Limb (tissue), 2 donors: ENCODE measurements around the gene OSBPL5.
"Not testable (repeated sequence)": the region's sequence is repeated elsewhere in the genome, so short reads cannot be mapped to it uniquely, and the experiment has no call there.

Source experiments
- DNase-seq, 2 donors: peaks; one replicate each; pipeline ENCODE4 v3.0.0-alpha.2; 2016; ENCODE audit errors: extremely low spot score in 2 of 2

The OSBPL5 gene

DNA sequence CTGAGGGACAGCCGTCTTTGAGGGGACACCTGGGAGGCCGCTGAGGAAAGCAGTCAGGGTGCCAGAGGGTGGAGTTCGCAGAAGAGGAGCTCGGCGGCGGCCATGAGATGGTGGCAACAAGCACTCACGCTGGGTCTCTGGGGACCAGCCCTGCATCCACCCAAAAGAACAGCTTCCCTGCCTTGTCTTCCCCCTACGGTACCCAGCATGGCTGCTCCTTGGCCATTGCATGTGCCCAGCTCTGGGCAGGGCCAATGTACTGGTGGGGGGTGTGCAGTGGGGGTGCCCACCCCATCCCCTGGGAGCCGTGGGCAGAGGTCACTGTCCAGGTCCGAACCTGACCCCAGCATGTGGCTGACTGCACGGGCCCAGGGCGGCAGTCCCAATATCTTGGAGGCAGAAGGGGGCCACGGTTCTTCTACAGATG, 42.3 kb downstream of the OSBPL5 start:
- peak in 1 of 2 donors; percentile 31 for DNase-seq

DNA sequence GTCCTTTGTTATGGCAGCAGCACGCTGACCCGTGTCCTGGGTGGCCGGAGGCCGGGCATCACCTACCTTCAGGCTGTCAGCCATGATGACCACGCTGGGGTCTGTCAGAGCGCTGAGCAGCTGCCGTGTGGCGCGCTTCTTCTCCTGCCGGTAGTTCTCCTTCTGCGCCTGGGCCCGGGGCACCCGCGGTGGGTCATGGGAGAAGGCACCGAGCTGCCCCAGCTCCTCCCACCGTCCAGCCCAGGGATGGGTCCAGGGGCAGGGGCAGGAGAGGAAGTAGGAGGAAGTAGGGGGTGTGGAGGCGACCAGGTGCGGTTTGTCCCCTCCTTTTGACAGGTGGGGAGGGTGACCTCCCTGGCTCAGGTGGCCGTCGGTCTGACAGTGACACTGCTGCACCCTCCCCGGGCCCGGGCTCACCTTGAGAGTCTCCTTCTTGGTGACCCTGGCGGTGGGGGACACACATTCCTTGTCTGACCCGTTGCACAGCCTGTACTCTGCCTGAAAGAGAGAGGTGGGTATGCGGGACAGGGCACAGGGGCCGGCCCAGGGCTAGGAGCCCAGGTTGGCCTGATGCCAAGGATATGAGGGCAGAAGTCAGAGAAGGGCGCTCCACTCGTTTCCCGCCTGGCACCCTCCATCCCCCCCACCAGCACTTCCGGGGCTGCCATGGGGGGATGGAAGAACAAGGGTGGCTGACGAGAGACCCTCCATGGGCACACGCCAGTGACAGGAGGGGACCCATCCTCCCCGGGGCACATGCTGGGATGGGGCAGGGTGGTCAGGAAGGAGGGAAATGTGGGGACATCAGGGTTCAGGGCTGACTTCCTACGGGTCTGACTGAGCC, 43.0 kb downstream of the OSBPL5 start:
- peak in 1 of 2 donors; percentile 23 for DNase-seq

DNA sequence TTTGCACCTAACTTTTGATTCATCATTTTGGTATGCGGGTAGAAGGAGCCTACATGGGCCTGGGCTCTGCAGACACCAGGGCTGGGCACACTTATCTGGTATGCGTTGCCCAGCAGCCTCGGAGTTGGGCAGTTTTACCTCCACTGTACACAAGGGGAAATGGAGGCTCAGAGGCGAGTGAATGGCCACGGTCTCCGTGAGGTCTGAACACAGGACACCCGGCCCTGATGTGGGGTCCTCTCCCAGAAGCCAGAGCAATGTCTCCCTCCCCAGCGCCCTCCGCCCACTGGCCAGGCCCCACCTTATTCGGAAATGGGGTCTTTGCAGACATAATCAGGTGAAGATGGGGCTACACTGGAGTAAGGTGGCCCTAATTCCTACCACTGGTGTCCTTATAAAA, 43.7 kb downstream of the OSBPL5 start:
- DNase-seq = no peak

DNA sequence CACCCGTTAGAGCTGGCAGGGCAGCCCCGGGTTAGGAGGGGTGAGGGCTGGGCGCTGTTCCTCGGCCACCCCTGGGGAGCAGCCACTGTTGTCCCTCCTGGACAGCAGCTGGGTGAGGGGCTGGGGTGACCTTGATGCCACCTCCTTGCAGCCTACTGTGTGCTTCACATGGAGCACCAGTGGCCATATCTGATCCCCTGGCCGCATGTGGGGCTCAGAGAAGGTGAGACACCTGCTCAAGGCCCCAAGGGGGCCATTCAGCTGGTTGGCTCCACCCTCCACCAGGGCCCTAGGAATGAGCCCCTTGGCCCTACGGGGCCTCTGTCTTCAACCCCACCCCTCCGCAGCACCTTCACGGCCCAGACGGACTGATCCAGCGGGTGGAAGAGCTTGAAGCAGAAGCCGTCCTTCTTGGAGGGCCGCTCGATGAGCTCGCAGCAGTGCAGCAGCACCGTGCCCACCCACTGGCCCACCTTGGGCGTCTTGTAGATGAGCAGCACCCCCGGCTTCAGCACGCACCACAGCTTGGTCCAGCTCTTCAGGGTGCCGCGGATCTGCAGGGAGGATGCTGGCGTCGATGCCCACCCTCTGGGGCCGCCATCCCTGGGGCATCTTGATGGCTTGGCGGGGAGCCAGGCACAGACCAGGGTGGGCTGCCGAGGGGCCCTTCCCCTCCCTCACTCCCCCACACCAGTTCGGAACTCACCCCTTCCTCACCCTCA, 44.9 kb downstream of the OSBPL5 start:
- peak in 1 of 2 donors; percentile 34 for DNase-seq

DNA sequence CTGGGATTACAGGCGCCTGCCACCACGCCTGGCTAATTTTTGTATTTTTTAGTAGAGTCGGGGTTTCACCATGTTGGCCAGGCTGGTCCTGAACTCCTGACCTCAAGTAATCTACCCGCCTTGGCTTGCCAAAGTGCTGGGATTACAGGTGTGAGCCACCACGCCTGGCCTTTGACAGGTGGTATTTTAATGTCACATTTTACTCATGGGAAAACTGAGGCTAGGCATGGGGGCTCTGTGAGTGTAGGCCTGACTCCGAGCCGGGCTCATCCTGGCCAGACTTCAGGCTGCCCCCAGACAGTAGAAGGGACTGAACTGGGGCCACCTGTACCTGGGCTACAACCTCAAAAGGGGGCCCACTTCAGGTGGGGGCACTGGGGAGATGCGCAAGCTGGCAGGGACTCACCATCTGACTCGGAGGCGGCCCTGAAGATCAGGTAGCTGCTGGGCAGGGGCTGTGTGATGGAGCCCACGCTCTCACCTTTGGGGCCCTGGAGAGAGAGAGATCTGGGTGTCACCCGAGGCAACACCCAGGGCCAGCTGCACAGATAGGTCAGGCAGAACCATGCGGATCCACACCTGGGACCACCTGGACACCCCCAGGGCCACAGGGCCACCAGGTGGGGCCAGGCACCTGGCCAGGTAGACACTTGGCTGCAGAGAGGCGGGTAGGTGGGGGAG, 45.8 kb downstream of the OSBPL5 start:
- no peak for DNase-seq

DNA sequence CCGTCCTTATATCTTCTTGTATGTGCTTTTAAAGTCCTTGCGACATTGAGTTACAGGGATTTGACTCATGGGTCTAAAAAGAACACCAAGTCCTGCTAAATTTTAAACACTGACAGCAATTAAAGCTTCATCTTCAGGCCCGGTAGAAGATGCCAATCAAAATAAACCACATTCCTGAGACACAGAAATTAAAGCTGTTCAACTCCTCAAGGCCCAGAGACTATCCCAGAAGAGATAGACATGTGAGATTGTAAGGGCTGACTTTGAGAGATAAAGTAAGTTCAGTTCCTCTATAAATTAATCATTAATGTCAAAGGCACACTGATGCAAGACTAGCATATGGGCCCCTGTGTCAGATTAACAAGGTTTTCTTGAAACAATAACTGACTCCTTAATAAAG, 49.8 kb downstream of the OSBPL5 start:
- no peak for DNase-seq

DNA sequence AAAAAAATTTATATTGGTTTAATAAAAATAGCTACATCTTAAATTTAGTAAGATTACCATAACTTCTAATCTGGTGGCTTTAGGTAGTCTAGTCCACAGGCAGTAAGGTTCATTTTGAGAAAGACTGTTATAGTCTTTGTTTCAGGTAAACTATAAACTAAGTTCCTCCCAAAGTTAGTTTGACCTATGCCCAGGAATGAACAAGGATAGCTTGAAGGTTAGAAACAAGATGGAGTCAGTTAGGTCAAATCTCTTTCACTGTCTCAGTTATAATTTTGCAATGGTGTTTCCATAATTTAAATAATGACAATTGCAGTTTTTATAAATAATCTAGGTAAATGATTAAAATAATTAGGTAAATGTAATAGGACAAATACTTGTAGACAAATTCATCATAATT, 51.4 kb downstream of the OSBPL5 start:
- not testable (repeated sequence) for DNase-seq

DNA sequence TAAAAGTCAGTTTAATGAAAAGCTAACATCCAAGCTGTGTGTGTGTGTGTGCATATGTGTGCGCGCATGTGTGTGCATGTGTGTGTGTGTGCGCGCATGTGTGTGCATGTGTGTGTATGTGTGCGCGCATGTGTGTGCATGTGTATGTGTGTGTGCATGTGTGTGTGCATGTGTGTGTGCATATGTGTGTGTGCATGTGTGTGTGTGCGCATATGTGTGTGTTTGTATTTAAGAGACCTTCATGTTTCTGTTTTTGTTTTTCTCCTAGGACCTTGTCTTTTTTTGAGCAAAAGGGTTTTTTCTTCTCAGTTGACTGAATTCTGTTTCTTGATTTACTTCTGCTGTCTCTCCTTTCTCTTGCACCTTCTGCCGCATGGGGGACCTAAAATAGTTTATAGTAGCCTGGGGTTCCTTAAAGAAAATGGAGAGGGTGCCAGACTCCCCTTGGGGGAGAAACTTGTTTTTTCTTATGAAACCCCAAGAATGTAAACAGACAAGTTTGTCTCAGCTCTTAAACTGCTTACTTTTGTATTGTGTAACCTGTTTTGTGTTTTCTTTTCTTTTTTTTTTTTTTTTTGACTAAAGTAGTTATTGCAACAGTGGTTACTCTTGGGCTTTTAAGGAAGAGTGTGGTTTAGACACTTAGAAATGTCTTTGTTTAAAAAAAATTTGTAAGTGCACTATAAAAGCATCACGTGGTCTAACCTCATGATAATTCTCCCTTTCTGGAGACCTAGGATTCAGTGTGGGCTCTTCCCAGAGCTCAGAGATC, 53.0 kb downstream of the OSBPL5 start:
- DNase-seq = no peak

DNA sequence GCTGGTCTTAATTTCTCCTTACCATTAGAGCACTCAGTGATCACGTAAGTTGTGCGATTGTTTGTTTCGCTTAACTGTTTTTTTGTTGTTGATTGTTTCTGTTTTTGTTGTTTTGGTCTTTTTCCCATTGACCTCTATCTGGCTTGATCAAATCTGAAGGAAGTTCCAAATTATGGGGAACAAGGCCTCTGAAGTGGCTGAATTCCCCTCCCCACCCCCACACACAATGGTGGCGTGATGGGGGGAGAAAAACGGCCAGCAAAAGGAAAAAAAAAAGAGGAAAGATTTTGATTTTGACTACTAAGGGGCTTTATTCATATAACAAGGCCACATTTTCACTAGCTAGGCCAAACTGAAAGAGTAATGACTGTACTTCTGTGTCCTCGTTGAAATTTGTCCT, 53.6 kb downstream of the OSBPL5 start:
- DNase-seq = no peak

DNA sequence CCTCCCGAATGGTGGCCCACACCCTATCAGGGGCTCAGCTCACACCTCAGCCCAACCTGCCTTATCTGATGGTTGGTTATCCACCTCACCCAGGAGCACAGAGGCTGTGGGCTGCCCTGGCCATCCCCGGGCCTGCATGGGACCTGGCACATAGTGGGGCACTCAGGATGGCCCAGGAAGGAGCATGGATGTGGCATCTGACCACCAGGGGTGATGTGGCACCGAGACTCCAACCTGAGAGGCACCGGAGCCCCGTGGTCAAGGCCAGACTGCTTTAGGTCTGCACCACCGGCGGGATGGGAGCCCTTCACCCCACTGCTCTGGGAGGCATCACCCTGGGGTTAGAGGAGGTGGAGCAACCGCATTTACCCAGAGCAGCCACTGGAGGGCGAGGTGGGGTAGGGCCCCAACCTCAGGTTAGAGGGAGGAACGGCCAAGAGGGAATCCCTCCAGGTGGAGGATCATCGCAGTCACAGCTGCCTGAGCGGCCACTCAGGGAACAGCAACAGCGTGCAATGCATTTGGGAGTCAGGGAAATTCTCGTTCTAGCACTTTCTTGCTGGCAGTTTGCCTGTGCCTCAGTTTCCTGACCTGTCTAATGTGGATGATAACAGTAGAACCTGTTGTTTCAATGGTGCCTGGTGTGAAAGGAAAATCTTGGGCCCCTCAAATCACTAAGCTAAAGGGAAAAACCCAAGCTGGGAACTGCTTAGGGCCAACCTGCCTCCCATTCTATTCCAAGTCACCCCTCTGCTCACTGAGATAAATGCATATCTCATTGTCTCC, 55.0 kb downstream of the OSBPL5 start:
- peak in 1 of 2 donors; percentile 29 for DNase-seq

DNA sequence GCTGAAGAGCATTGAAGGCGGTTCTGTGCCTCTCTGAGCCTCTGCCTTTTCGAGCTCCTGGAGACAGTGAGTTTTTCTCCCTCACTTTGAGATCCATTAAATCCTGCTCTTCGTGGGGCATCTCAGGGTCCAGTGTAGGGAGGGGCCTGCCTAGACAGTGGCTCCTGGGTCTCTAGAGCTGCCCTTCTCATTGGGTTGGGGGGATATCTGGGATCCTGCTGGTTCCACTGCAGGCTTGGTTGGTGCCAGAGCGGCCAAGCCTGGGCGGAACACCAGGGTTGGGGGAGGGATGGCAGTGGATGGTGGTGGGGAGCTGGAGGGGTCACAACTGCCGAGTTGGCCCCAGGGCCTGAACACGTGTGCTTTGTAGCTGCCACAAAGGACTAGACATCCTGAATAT, 55.7 kb downstream of the OSBPL5 start:
- DNase-seq = no peak

DNA sequence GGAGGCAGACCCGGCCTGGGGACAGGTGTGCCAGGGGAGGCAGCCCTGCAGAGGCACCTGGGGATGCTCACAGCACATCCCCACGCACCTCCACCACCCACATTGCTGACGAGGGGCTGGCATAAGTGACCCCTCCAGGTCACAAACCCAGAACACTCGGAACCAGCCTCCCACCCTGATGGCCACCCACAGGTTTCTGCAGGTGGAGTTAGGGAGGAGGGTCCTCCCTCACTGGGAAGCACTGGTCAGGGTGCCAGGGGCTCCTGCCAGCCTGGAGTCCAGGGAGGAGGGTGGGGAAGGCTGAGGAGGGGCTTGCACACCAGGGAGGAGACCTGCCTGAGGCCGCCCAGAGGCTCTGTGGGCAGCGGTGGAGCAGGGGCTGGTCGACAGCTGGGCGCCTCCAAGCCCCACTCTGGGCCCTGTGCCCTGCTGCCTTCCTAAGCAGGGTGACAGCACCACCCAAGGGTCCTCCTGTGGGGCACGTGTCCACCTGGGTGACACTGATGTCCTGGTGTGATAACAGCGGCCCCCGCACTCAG, 56.9 kb downstream of the OSBPL5 start:
- DNase-seq = peak in 1 of 2 donors; percentile 26

DNA sequence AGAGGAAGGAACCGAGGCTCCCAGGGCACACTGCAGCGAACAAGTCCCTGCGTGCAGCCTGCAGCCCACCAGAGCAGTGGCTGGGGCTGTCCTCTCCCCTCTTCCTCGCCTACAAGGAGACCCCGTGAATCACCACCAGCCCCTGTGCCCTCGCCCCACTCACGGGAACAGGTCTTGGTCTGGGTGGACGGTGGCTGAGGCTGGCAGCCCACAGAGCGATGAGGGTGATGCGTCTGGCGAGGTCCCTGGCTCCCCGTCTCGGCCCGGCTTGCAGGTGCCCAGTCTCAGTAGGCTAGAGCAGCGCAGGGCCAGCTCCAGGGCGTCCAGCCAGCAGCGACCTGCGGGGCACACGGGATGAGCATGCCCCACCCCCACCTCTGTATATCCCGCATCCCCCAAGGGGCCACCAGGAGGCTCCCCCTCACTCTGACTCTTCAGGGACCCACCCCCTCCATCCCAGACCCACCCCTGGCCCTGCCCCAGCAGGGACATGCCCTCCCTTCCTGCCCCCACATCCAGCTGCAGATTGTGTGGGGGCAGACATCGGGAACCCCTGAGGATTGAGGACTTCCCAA, 57.4 kb downstream of the OSBPL5 start:
- peak in 1 of 2 donors; percentile 23 for DNase-seq

DNA sequence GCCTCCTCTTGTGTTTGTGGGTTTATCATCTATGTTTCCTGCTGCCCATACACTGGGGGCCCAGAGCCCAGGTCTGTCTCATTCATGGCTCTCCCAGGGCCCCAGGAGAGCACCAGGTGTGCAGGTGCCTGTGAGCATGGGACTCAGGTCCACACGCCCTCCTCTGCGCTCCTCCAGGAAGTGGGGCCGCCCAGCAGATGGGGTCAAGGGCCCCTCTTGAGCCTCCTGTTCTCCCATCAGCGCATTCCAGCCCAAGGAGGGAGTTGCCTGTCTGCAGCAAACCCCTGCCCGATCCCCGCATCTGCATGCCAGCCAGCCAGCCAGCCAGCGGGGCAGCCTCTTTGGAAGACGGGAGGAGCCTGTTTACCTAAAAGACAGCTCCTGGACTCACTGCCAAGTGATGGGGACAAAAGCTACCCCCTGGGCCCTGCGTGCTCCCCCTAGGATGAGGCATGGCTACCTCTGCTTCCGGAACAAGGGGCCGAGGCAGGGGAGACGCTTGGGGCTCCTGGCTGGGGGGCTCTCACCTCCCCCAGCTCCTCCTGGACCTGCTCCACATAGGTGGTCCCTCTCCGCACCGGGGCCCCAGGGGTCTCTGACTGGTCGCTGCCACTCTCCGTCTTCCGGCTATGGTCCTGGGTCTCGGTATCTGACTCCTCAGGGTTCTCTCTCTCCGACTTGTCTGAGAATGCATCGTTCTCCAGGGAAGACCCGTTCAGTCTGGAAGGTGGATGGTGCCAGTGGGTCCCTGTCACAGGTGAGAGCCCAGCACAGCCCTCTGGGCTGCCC, 58.2 kb downstream of the OSBPL5 start:
- DNase-seq = peak in 1 of 2 donors; percentile 25

DNA sequence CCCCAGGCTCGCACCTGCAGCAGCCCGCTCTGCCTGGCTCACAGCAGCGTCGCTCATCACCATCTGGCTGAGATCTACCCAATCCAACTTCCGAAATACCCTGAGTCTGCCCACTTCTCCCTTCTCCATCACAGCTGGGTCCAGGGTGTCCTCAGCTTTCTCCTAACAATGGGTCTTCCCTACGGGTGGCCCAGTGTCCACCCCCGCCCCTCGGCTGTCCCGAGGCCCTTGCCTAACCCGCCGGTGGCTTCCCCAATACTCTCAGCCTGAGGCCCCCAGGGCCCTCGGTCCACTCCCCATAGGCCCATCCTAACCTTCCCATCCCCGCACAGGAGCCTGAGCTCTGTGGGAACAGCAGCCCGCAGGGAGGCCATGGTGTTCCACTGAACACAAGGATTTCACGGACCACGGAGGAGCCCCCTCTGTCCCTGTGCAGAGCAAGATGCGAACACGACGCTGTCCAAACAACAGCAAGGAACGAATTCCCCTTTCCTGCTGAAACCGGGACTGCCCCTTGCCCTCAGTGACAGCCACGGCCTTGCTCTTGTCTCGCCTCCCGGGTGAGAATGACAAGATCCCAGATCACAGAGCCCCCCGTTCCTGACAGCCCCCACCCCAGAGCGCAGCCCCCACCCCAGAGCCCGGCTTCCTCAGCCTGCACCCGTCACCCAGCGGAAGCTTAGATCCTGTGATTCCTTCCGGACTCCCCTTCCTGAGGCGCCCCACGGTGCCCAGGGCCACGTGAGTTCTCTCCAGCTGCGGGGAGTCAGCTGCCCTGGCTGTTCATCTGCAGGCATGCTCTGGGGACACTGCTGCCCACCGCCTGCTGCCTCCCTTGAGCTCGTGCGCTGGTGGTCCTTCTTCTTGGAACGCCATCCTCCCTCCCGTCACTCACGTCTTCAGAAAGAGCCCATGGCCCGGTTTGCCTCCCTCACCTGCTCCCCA, 59.0 kb downstream of the OSBPL5 start:
- no peak for DNase-seq

DNA sequence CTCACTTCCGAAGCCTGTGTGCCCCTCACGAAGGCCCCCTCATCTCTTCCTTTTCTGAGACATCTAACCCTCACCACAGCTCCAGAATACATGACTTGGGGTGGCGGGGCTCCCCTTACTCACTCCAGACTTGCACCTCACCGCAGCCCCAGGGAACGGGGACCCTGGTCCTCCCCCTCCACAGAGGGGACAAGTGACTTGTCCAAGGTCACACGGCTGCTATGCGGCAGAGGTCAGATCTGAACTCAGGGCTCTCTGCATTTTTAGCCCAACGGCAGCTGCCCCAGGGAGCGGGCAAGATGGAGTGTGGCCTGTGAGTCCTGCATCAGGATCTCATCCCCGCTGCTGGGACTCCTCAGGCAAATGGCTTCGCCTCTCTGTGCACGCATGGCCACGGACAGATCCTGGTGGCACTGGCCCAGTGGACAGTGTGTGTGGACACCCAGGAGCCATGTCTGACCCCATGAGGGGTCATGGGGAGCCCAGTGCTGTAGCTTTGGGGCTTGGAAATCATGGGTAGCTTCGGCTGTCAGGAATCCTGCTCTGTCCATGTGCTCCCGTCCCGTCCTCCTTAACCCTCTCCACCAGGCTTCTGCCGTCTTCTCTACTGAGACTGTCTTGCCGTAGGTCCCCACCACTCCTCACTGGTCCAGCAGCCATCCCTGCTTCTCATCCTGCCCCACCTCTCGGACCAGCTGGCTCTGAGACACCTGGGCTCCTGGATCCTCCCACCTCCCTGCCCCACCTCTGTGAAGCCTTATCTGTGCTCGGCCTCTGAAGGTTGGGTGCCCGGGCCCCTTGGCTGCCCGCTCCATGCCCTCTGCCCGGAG, 59.9 kb downstream of the OSBPL5 start:
- no peak for DNase-seq

DNA sequence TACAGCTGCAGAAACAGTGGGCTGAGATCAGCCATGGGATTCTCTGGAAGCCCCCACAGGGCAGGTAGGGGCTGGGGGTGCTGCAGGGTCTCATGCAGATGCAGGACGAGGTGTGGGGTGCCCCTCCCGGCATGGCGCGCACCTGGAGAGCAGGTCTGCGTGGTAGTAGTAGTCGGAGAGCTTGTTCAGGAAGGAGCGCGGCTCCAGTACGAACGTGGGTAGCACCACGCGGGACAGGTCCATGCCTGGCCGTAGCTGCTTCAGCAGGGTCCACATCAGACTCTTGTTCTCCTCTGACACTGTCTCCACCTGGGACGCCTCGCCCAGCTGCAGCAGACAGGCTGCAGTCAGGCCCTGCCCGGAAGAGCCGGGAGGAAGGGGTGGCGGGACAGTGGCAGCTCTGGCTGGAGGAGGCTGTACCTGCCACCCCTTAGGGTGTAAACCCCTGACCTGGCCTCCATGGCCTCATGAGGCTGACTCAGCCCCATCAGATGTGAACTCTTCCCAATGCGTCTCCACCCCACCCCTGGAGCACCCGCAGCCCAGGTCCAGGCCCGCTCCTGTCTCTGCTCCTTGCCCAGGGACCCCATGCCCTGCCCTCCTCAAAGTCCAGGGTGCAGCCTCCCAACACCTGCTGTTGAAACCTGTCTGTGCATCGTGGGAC, 60.9 kb downstream of the OSBPL5 start:
- no peak for DNase-seq
